HUES48 (cell line): Measurements from ENCODE around the gene MCF2L2.
"Not testable (repeated sequence)": the region's sequence is repeated elsewhere in the genome, so short reads cannot be mapped to it uniquely, and the experiment has no call there.

Experiments used
- H3K27ac ChIP-seq: one replicate; pipeline ENCODE4 v1.7.0; 2013; ENCODE audit warnings: low read depth, low read length, inconsistent platforms
- H3K27me3 ChIP-seq: 2 replicates; pipeline ENCODE4 v1.6.1; 2013; ENCODE audit warnings: mild to moderate bottlenecking, low read length; ENCODE audit not compliant: control insufficient read depth, insufficient read depth
- H3K36me3 ChIP-seq: 2 replicates; pipeline ENCODE4 v1.6.1; 2013; ENCODE audit warnings: low read length; ENCODE audit not compliant: control insufficient read depth, insufficient read depth
- H3K4me1 ChIP-seq: 2 replicates; pipeline ENCODE4 v1.6.1; 2013; ENCODE audit warnings: mild to moderate bottlenecking, low read length; ENCODE audit not compliant: control insufficient read depth, insufficient read depth
- H3K4me3 ChIP-seq: 2 replicates; pipeline ENCODE4 v1.5.1; 2013; ENCODE audit warnings: mild to moderate bottlenecking, low read depth, low read length
- H3K9ac ChIP-seq: 2 replicates; pipeline ENCODE4 v1.6.1; 2013; ENCODE audit warnings: mild to moderate bottlenecking, low read depth, low read length, moderate library complexity
- H3K9me3 ChIP-seq: 2 replicates; pipeline ENCODE4 v1.6.1; 2013; ENCODE audit warnings: low read length; ENCODE audit not compliant: control insufficient read depth, insufficient read depth

MCF2L2 gene, protein sequence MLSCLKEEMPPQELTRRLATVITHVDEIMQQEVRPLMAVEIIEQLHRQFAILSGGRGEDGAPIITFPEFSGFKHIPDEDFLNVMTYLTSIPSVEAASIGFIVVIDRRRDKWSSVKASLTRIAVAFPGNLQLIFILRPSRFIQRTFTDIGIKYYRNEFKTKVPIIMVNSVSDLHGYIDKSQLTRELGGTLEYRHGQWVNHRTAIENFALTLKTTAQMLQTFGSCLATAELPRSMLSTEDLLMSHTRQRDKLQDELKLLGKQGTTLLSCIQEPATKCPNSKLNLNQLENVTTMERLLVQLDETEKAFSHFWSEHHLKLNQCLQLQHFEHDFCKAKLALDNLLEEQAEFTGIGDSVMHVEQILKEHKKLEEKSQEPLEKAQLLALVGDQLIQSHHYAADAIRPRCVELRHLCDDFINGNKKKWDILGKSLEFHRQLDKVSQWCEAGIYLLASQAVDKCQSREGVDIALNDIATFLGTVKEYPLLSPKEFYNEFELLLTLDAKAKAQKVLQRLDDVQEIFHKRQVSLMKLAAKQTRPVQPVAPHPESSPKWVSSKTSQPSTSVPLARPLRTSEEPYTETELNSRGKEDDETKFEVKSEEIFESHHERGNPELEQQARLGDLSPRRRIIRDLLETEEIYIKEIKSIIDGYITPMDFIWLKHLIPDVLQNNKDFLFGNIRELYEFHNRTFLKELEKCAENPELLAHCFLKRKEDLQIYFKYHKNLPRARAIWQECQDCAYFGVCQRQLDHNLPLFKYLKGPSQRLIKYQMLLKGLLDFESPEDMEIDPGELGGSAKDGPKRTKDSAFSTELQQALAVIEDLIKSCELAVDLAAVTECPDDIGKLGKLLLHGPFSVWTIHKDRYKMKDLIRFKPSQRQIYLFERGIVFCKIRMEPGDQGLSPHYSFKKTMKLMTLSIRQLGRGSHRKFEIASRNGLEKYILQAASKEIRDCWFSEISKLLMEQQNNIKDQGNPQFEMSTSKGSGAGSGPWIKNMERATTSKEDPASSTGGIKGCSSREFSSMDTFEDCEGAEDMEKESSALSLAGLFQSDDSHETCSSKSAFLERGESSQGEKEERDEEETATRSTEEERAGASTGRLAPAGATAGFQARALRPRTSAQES

DNA sequence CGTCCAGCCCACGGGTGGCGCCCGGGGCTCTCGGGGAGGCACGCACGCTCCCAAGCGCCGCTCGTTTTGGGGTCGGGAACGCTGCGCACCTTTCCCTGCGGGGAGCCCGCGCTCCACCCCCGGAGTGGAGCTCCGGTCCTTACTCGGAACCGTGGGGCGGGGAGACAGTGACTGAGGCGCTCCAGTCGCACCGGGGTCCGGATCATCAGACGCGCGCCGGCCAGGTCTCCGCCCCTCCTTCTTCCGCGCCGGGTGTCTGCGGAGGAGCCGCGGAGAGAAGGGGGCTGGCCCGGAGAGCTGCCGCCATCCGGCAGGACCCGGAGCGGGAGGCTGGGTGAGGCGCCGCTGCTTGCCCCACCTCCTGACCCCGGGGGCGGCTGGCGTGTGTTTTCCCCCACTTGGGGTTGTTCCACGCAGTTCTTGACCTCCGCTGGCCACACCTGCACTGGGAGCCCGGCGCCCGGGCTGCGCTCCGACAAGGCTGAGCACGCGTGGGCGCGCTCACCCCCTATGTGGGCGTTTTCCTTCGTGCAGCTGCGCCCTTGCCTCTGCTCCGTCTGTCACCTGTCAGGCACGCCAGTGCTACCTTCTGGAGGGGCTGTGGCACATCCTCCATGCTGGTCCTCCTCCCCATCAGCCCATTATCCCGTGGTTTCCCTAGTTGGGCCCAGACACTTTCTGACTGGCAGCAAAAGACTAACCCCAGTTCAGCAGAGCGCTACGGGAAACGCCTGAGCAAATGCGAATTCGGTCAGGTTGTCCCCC, at the start of gene MCF2L2:
Gene MCF2L2, minus strand, starts transcription at position 173 of the 765 bp plus-strand sequence. CDS start 642 bp downstream, outside the sequence.
- H3K36me3 ChIP-seq, result no peaks in the 10 kb centered on the region
- H3K27me3 ChIP-seq, result peaks cover 22% of the 10 kb centered on the region
- H3K9me3 ChIP-seq, result no peaks in the 10 kb centered on the region
- peak within 1 kb of the TSS; percentile 47; the same call in 1 of the 2 replicates for H3K9ac ChIP-seq
- peak within 1 kb of the TSS; percentile 97 for H3K4me3 ChIP-seq
- peaks cover 11% of the 10 kb centered on the region for H3K4me1 ChIP-seq
- peak within 1 kb of the TSS; percentile 59 for H3K27ac ChIP-seq

DNA sequence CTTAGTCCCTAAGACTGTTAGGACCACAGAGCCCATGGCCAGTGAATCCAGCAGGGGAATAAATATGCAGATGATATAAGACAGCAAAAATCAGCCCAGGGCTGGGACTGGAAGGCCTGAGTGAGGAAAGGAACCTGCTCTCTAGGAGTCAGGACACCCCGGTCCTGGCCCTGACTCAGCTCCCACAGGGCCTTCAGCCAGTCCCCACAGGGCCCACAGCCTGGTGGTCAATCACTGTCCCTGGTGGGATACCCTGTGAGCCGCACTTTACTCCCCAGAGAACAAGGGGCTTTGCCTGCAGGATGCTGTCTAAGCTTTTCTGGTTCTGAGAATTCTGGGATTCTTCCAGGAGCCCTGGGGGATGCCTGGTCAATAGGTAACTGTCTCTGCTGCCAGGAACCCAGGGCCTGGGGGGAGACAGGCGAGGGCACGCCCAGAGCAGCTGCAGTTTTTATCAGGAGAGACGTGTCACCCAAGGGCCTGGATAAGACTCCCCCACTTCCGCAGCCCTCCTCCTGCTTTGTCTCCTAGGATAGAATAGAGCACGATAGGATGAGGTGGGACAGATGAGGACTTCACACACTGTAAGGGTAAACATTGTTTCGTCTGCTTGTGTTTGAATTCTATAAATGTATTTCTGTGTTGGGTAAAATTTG, 49.5 kb upstream of the MCF2L2 start:
- H3K9ac ChIP-seq, result no peak overlapping the region
- no peaks in the 10 kb centered on the region for H3K27me3 ChIP-seq
- H3K9me3 ChIP-seq, result no peaks in the 10 kb centered on the region
- H3K36me3 ChIP-seq, result no peaks in the 10 kb centered on the region
- H3K27ac ChIP-seq, result no peak overlapping the region
- H3K4me3 ChIP-seq, result no peak overlapping the region
- peaks cover 7% of the 10 kb centered on the region for H3K4me1 ChIP-seq

DNA sequence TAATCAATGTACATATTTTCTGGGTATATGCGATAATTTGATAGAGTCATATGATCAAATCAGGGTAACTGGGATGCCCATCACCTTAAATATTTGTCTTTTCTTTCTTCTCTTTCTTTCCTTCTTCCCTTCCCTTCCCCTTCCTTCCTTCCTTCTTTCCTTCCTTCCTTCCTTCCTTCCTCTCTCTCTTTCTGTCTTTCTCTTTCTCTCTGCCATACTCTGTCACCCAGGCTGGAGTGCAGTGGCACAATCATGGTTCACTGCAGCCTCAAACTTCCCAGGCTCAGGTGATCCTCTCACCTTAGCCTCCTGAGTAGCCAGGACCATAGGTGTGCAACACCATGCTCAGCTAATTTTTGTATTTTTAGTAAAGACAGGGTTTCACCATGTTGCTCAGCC, 47.3 kb upstream of the MCF2L2 start:
- not testable (repeated sequence) for H3K4me1 ChIP-seq, H3K9ac ChIP-seq, H3K36me3 ChIP-seq, H3K27ac ChIP-seq, H3K27me3 ChIP-seq, H3K4me3 ChIP-seq, H3K9me3 ChIP-seq

DNA sequence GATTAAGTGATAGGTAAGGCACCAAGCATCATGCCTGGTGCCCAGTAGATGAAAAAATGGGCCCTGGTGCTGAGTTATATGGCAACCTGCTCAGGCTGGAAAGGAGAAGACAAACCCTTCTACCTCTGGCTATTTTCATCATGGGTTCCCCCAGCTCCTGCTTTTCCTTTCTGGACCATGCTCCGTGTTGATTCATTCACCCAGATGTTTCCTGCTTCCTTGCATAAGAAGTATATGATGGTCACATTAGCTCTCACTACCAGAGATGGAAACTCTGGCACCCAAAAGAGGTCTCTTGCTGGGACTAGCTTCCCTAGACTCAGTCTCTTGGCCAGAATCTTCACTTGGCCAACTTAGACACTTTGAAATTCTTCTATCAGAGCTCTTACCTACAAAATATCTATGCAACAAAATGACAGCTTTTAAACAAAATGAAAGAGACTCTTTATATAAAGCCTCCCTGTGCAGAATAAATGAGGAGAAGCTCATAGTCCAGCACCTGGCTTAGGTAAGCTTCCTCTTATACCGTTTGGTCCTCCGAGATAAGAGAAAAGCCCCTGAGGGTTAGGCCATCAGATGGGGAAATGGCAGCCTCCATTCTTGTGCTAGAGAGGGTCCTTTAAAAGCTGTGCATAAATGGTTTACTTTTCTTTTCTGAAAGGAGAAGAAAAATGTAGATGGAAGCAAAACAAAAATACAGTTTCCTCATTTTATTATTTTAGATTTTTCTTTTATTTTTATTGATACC, 46.8 kb upstream of the MCF2L2 start:
- no peak overlapping the region for H3K9ac ChIP-seq
- no peaks in the 10 kb centered on the region for H3K36me3 ChIP-seq
- H3K4me3 ChIP-seq, result no peak overlapping the region
- no peaks in the 10 kb centered on the region for H3K27me3 ChIP-seq
- H3K9me3 ChIP-seq, result no peaks in the 10 kb centered on the region
- H3K4me1 ChIP-seq, result peaks cover 7% of the 10 kb centered on the region
- no peak overlapping the region for H3K27ac ChIP-seq

DNA sequence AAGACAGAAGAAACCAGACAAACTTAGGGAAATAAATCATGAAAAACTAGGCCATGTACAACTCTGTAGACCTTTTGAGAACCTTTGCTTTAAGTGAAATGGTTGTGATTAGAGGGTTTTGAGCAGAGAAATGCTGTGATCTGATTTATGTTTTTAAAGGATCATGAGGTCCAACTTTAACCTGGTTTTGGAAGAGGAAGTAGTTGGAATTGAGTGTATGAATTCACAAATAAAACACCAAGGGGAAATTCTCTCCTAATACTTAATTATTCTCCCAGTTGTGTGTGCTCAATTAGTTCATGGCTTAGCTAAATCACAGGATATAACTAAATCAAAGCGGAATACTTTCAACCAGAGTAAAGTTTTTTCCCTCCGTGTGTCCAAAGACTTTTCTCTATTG, 45.5 kb upstream of the MCF2L2 start:
- no peaks in the 10 kb centered on the region for H3K4me1 ChIP-seq

DNA sequence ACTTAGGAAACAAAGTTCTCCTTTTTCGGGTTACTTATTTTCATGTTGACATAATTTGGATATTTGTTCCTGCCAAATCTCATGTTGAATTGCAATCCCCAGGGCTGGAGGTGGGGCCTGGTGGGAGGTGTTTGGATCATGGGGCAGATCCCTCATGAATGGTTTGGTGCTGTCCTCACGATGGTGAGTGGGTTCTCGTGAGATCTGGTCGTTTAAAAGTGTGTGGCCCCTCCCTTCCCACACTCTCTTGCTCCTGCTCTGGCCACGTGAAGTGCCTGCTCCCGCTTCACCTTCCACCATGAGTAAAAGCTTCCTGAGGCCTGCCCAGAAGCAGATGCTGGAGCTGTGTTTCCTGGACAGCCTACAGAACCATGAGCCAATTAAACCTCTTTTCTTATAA, 43.7 kb upstream of the MCF2L2 start:
- Histone ChIP-seq H3K4me1 (no peaks in the 10 kb centered on the region), H3K27me3 (no peaks in the 10 kb centered on the region), H3K4me3 (no peak overlapping the region), H3K36me3 (no peaks in the 10 kb centered on the region), H3K27ac (no peak overlapping the region), H3K9ac (no peak overlapping the region), H3K9me3 (no peaks in the 10 kb centered on the region)

More for the DNA sequence above, 45.5 kb upstream of the MCF2L2 start:
- no peak overlapping the region for H3K4me3 ChIP-seq
- no peak overlapping the region for H3K9ac ChIP-seq
- no peaks in the 10 kb centered on the region for H3K27me3 ChIP-seq
- H3K9me3 ChIP-seq, result no peaks in the 10 kb centered on the region
- H3K36me3 ChIP-seq, result no peaks in the 10 kb centered on the region
- no peak overlapping the region for H3K27ac ChIP-seq

DNA sequence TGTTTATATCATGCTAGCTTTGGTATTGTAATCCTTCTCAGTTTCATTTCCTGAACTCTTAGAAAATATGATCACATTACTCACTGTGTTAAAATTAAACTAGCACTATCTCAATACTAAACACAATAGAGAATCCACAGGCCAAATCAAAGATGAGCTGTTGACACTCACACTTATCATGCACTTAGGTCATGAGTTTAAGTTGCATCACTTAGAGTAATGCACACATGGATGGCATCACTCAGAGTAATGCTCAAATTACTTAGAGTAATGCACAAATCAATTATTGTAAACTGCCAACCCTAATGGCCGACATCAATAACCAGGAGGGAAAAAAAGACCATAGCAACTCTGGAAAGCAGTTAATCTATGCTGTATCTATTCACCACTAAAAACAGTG, 40.0 kb upstream of the MCF2L2 start:
- Histone ChIP-seq H3K9me3 (no peaks in the 10 kb centered on the region), H3K9ac (no peak overlapping the region), H3K4me1 (no peaks in the 10 kb centered on the region), H3K27me3 (no peaks in the 10 kb centered on the region), H3K36me3 (no peaks in the 10 kb centered on the region), H3K27ac (no peak overlapping the region), H3K4me3 (no peak overlapping the region)

DNA sequence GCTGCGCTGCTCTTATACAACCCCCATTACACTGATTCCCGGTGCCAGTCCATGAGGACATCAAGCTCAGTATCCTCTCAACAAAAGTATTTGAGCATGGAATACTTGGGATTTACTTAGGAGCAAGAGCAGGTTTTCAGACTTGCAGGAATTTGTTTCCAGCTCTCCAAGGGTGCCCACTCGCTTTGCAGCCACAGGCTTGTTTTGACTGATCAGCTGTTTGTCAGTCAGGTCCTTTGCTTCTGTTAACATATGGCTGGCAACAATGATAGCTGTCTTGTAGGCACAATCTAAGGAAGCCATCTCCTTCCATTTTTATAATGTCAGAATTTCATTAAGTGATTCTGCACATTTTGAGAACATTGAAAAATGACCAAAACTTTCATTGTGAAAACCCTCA, 38.2 kb upstream of the MCF2L2 start:
- Histone ChIP-seq H3K27me3 (no peaks in the 10 kb centered on the region), H3K9ac (no peak overlapping the region), H3K27ac (no peak overlapping the region), H3K4me1 (no peaks in the 10 kb centered on the region), H3K36me3 (no peaks in the 10 kb centered on the region), H3K4me3 (no peak overlapping the region), H3K9me3 (no peaks in the 10 kb centered on the region)

DNA sequence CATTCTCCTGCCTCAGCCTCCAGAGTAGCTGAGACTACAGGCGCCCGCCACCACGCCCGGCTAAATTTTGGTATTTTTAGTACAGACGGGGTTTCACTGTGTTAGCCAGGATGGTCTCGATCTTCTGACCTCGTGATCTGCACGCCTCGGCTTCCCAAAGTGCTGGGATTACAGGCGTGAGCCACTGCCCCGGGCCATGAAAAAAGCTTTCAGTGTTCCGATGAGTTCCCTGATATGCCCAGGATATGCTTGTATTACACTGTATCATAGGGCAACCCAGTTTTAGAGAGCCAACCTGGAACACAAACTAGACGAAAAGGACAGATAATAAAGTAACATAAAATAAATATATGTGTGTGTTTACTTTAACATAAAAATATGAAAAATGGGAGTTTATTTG, 37.3 kb upstream of the MCF2L2 start:
- not testable (repeated sequence) for H3K36me3 ChIP-seq, H3K9ac ChIP-seq

More for the DNA sequence above, 37.3 kb upstream of the MCF2L2 start:
- not testable (repeated sequence) for H3K4me3 ChIP-seq, H3K4me1 ChIP-seq, H3K27ac ChIP-seq, H3K9me3 ChIP-seq, H3K27me3 ChIP-seq
